HepG2 (cell line): Measurements from ENCODE around the gene RAB22A. TPM values are rescaled to one million over a fixed set of nuclear protein-coding genes. Genes with fewer than 3 reads are reported as not detected.

Experiments used
- BCL6 ChIP-seq: IDR thresholded peaks from 2 replicates; pipeline ENCODE4 v1.6.1; 2016; ENCODE audit warnings: missing genetic modification reagents, missing compliant biosample characterization
- MEIS1 ChIP-seq: sonication (generic); formaldehyde crosslinking; IDR thresholded peaks from 2 replicates; pipeline ENCODE4 v1.9.0; 2021; ENCODE audit warnings: mild to moderate bottlenecking, missing genetic modification reagents, moderate library complexity, borderline replicate concordance
- NFAT5 ChIP-seq: sonication (generic); formaldehyde crosslinking; IDR thresholded peaks from 2 replicates; pipeline ENCODE4 v1.4.0; 2020; ENCODE audit warnings: missing genetic modification reagents
- SATB2 ChIP-seq: sonication (generic); formaldehyde crosslinking; IDR thresholded peaks from 2 replicates; pipeline ENCODE4 v1.5.0; 2020; ENCODE audit warnings: missing genetic modification reagents
- SIX4 ChIP-seq: sonication (generic); formaldehyde crosslinking; IDR thresholded peaks from 2 replicates; pipeline ENCODE4 v1.4.0; 2020; ENCODE audit warnings: missing genetic modification reagents
- TERF1 ChIP-seq: sonication (generic); formaldehyde crosslinking; IDR thresholded peaks from 2 replicates; pipeline ENCODE4 v1.8.0; 2022; ENCODE audit warnings: mild to moderate bottlenecking, missing genetic modification reagents, moderate library complexity
- ZHX1 ChIP-seq: sonication (generic); formaldehyde crosslinking; IDR thresholded peaks from 2 replicates; pipeline ENCODE4 v1.8.1; 2022; ENCODE audit warnings: low read depth, mild to moderate bottlenecking, missing genetic modification reagents
- ZNF589 ChIP-seq: sonication (generic); formaldehyde crosslinking; conservative IDR thresholded peaks from 2 replicates; pipeline ENCODE4 v1.8.0; 2022; ENCODE audit warnings: mild to moderate bottlenecking, moderate library complexity, missing genetic modification reagents
- polyA plus RNA-seq, 8 experiments: library from polyadenylated mRNA; depleted of rRNA in 3 of 8; stranded (reverse) in 7 of 8; unstranded in 1 of 8; fragments of >200 nt; fragmentation: Illumina TruSeq in 4 of 8; extraction: Trizol in 4 of 8; gene quantifications; 2 replicates each; pipeline versions ENCODE4 v1.2.1 to v1.2.3, GENCODE V29; 2011 to 2016; ENCODE audit warnings: low read depth in 4 of 8, missing spikeins in 1 of 8, mixed read lengths in 1 of 8; ENCODE audit not compliant: insufficient read depth in 1 of 8
- total RNA-seq, 5 experiments: library from RNA; depleted of rRNA; stranded (reverse); fragments of >200 nt; fragmentation: Illumina TruSeq; extraction: Trizol; gene quantifications; 2 replicates each; pipeline ENCODE4 v1.2.3, GENCODE V29; 2016; ENCODE audit warnings: low read depth in 1 of 5
- TF ChIP-seq, protein P1 (sequence below): sonication (generic); formaldehyde crosslinking; IDR thresholded peaks from 2 replicates; pipeline ENCODE4 v1.4.0; 2020; ENCODE audit warnings: missing genetic modification reagents
- TF ChIP-seq, protein P2 (sequence below): sonication (generic); formaldehyde crosslinking; IDR thresholded peaks from 2 replicates; pipeline ENCODE4 v1.8.0; 2022; ENCODE audit warnings: low read depth, missing genetic modification reagents

RAB22A gene
- total and polyA plus RNA-seq, 2 of the 13 experiments (the other 11 are each of a cell fraction or from before 2014, with no cell fraction given) = 10.7 to 11.2 TPM

DNA sequence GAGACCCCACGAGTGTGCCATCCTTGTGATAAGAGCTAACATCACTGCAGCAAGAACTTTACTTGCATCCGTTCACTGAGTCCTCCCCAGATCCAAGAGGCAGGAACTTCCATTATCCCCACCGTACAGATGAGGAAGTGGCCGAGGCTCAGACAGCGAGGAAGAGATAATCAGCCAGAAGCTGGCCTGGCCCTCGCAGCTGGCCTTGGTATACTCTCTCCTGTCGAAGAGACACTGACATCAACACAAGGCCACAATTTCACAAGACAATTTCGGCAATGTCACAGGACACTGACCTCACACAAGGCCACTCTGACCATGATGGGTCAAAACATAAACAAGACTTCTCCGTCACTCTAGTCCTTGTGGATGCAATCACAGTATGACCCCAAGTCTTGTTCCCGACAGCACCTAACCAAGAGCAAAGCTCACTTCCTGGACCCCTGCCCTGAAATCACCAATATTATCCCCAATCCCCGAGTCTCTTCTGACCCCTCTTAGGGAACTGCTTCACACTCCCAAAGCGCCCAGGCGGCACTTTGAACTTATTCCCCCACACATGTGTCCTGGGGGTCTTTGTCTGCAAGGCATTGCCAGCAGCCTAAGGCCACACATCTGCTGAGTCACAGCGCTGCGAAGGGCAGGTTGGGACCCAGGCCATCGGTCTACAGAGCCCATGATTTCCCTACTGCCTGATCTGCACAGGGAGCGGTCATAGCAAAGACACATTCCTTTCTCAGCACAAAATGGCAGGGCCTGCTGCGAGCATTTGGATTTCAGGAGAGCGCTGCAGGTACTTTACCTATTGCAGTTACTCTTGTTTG lies 64.7 kb downstream of the RAB22A start (continued):
- TF ChIP-seq TERF1 = no peak
- TF ChIP-seq BCL6 (CRISPR knock-in tag) = peak; percentile 52
- TF ChIP-seq MEIS1 (CRISPR knock-in tag) = no peak
- TF ChIP-seq, protein P1, sequence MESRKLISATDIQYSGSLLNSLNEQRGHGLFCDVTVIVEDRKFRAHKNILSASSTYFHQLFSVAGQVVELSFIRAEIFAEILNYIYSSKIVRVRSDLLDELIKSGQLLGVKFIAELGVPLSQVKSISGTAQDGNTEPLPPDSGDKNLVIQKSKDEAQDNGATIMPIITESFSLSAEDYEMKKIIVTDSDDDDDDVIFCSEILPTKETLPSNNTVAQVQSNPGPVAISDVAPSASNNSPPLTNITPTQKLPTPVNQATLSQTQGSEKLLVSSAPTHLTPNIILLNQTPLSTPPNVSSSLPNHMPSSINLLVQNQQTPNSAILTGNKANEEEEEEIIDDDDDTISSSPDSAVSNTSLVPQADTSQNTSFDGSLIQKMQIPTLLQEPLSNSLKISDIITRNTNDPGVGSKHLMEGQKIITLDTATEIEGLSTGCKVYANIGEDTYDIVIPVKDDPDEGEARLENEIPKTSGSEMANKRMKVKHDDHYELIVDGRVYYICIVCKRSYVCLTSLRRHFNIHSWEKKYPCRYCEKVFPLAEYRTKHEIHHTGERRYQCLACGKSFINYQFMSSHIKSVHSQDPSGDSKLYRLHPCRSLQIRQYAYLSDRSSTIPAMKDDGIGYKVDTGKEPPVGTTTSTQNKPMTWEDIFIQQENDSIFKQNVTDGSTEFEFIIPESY = 0 out of 2 replicates have a peak, but pooled peaks have one; percentile 4
- TF ChIP-seq, protein P2, sequence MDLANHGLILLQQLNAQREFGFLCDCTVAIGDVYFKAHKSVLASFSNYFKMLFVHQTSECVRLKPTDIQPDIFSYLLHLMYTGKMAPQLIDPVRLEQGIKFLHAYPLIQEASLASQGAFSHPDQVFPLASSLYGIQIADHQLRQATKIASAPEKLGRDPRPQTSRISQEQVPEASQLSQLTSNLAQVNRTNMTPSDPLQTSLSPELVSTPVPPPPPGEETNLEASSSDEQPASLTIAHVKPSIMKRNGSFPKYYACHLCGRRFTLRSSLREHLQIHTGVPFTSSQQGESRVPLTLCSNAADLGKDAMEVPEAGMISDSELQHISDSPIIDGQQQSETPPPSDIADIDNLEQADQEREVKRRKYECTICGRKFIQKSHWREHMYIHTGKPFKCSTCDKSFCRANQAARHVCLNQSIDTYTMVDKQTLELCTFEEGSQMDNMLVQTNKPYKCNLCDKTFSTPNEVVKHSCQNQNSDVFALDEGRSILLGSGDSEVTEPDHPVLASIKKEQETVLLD = 0 out of 2 replicates have a peak, but pooled peaks have one; percentile 3
- TF ChIP-seq SIX4 (CRISPR knock-in tag) = no peak
- TF ChIP-seq ZHX1 = peak; percentile 49; the same call in 1 of the 2 replicates
- TF ChIP-seq ZNF589 (CRISPR knock-in tag) = 0 out of 2 replicates have a peak, but pooled peaks have one; percentile 27
- 0 out of 2 replicates have a peak, but pooled peaks have one; percentile 41 for TF ChIP-seq NFAT5 (CRISPR knock-in tag)
- no peak for TF ChIP-seq SATB2 (CRISPR knock-in tag)
